GM18867 (cell line): Measurements from ENCODE around the gene IRF4.

Experiments
- ATAC-seq: cut with Tn5 transposase; IDR thresholded peaks from one replicate; pipeline ENCODE4 v1.9.1; 2021; ENCODE audit warnings: mild to moderate bottlenecking, moderate library complexity; ENCODE audit not compliant: unreplicated experiment

IRF4 gene

GRCh38 chr6:453152-453551 is 61.6 kb downstream of the IRF4 start:
- no peak for ATAC-seq

GRCh38 chr6:454148-454991 is 62.8 kb downstream of the IRF4 start:
- no peak for ATAC-seq

- no peak for ATAC-seq
Measured at GRCh38 chr6:455006-455585, 63.5 kb downstream of the IRF4 start.

- no peak for ATAC-seq
Measured at GRCh38 chr6:455835-456234, 64.3 kb downstream of the IRF4 start.

- ATAC-seq: no peak
Measured at GRCh38 chr6:456358-456867, 64.9 kb downstream of the IRF4 start.

- ATAC-seq: no peak
Measured at GRCh38 chr6:456887-457286, 65.3 kb downstream of the IRF4 start.
